Measurements from ENCODE around the gene AKNA. TPM values are rescaled to one million over a fixed set of nuclear protein-coding genes. Genes with fewer than 3 reads are reported as not detected.

Gene AKNA
- total RNA-seq, 4 donors from 2014 or later: 8.8 to 24.3 (median 19.0) TPM

DNA sequence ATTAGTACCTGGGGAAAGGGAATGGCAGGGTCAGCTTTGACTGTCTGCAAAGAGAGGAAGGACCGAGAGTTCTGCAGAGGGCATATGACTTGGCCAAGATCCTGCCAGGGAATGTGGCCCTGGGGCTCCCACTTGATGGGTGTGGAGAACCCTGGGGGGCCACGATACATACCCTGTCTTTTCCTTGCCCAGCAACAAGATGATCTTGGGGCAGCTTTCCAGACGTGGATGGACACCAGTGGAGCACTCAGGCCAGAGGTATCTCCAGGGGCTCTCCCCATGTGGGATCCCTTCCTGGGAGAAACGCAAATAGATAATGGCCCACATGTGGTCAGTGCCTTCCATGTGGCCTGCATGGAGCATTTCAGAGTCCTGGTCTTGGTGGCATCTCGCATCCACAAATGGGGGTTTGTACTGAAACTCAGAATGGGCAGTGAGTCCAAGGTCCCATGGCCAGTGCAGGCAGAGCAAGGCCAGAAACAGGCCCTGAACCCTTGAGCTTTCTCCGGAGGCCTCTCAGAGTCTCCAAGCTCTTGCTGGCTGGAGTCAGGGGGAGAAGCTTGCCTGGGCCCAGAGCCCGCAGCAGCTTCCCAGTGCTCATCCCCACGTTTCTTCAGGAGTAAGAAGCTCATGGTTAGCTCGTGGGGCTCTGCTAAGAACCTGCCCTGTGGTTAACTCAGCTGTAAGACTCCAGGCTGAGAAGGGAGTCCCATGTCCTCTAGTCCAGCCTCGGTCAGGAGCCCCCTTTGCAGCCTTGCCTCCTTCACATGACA lies 83.2 kb downstream of the AKNA start:
- Histone ChIP-seq H3K4me1 (peaks cover 0 to 10% (median 0%) of the 10 kb centered on the region in 3 donors), H3K27ac (no peak overlapping the region), H3K36me3 (peaks cover 0 to 17% of the 10 kb centered on the region in 2 donors), H3K9me3 (no peaks in the 10 kb centered on the region), H3K4me3 (no peak overlapping the region), H3K27me3 (peaks cover 5% of the 10 kb centered on the region)
- TF ChIP-seq, protein P1, sequence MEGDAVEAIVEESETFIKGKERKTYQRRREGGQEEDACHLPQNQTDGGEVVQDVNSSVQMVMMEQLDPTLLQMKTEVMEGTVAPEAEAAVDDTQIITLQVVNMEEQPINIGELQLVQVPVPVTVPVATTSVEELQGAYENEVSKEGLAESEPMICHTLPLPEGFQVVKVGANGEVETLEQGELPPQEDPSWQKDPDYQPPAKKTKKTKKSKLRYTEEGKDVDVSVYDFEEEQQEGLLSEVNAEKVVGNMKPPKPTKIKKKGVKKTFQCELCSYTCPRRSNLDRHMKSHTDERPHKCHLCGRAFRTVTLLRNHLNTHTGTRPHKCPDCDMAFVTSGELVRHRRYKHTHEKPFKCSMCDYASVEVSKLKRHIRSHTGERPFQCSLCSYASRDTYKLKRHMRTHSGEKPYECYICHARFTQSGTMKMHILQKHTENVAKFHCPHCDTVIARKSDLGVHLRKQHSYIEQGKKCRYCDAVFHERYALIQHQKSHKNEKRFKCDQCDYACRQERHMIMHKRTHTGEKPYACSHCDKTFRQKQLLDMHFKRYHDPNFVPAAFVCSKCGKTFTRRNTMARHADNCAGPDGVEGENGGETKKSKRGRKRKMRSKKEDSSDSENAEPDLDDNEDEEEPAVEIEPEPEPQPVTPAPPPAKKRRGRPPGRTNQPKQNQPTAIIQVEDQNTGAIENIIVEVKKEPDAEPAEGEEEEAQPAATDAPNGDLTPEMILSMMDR (IDR thresholded peaks at IDR 0.05): no peak
- TF ChIP-seq EP300 (IDR thresholded peaks at IDR 0.05) (no peak), POLR2AphosphoS5 (IDR thresholded peaks at IDR 0.05) (no peak)
- ATAC-seq: no peak
- 91 to 92% methylated on average over 2 to 5 of the region's 10 CpGs for WGBS, 2 donors (ENCODE audit: low coverage in 1 of 2)

DNA sequence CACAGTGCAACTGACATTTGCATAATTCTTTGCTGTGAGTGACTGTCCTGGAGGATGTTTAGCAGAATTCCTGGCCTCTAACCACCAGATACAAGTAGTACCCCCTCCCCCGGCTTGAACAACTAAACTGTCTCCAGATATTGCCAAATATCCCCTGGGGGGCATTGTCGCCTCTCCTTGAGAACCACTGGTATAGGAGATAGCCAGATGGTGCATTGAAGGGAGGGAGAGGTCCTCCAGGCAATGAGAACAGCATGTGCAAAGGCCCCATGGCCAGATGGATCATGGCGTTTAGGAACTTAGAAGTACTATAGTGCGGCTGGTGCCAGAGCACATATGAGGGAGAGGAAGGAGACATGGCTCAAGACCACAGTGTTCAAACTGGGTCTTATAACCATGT lies 83.8 kb downstream of the AKNA start:
- peaks cover 0 to 17% of the 10 kb centered on the region in 2 donors for H3K36me3 ChIP-seq
- WGBS, 2 donors (ENCODE audit: low coverage in 1 of 2): 93% methylated on average over 3 of the region's 4 CpGs; no CpG with 5 or more reads in 1 of the 2 donors
- peaks cover 0 to 10% (median 0%) of the 10 kb centered on the region in 3 donors for H3K4me1 ChIP-seq

DNA sequence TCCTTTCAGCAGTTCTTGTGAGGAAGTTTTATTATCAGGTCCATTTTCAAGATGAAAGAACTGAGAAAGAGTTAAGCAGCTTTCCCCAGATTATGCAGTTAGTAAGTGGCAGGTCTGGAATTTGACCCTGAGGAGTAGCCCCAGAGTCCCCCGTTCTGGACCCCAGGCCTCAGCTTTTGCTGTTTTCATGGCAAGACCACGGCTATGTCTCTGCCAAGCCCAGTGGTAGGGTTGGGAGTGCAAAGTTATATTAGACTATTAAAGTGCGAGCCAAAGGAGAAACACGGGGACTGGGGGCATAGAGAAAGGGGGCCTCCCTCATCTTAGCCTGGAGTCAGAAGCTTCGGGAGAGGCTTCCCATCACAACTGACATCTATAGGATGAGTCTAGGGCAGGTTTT lies 84.2 kb downstream of the AKNA start:
- WGBS, 2 donors (ENCODE audit: low coverage in 1 of 2): 30 to 100% methylated on average over 1 to 2 of the region's 5 CpGs
- Histone ChIP-seq H3K27ac (no peak overlapping the region), H3K36me3 (peaks cover 0 to 17% of the 10 kb centered on the region in 2 donors), H3K27me3 (peaks cover 5% of the 10 kb centered on the region), H3K4me1 (peaks cover 0 to 10% (median 0%) of the 10 kb centered on the region in 3 donors), H3K4me3 (no peak overlapping the region), H3K9me3 (no peaks in the 10 kb centered on the region)
- TF ChIP-seq EP300 (IDR thresholded peaks at IDR 0.05) (no peak), POLR2A (IDR thresholded peaks at IDR 0.05) (no peak), POLR2AphosphoS5 (IDR thresholded peaks at IDR 0.05) (no peak)
- TF ChIP-seq, protein P1 (IDR thresholded peaks at IDR 0.05): no peak
- no peak for ATAC-seq

More for the DNA sequence above, 83.8 kb downstream of the AKNA start:
- no peak overlapping the region for H3K27ac ChIP-seq
- TF ChIP-seq POLR2A (IDR thresholded peaks at IDR 0.05) (no peak), EP300 (IDR thresholded peaks at IDR 0.05) (no peak), POLR2AphosphoS5 (IDR thresholded peaks at IDR 0.05) (no peak)
- TF ChIP-seq, protein P1 (IDR thresholded peaks at IDR 0.05): no peak
- ATAC-seq: no peak
- no peaks in the 10 kb centered on the region for H3K9me3 ChIP-seq
- peaks cover 5% of the 10 kb centered on the region for H3K27me3 ChIP-seq
- H3K4me3 ChIP-seq: no peak overlapping the region

GRCh38 chr9:114302727-114303126 lies 85.1 kb downstream of the AKNA start:
- Histone ChIP-seq H3K9me3 (no peaks in the 10 kb centered on the region), H3K36me3 (peaks cover 0 to 17% of the 10 kb centered on the region in 2 donors), H3K4me3 (no peak overlapping the region), H3K27ac (no peak overlapping the region), H3K27me3 (peaks cover 5% of the 10 kb centered on the region), H3K4me1 (peaks cover 0 to 10% (median 0%) of the 10 kb centered on the region in 3 donors)
- WGBS, 2 donors (ENCODE audit: low coverage in 1 of 2): 65% methylated on average over 6 of the region's 6 CpGs; no CpG with 5 or more reads in 1 of the 2 donors
- TF ChIP-seq POLR2A (IDR thresholded peaks at IDR 0.05) (no peak), POLR2AphosphoS5 (IDR thresholded peaks at IDR 0.05) (no peak), EP300 (IDR thresholded peaks at IDR 0.05) (no peak)
- TF ChIP-seq, protein P1 (IDR thresholded peaks at IDR 0.05): no peak
- no peak for ATAC-seq
